Superior temporal gyrus (tissue), 1 donor: Measurements from ENCODE around the gene CTBP2.
"Not testable (repeated sequence)": the region's sequence is repeated elsewhere in the genome, so short reads cannot be mapped to it uniquely, and the experiment has no call there.

Source experiments
- DNase-seq: peaks from one replicate; pipeline ENCODE4 v3.0.0-alpha.2; 2016; ENCODE audit errors: extremely low spot score

CTBP2 gene

GRCh38 chr10:125186431-125187170 is 26.2 kb upstream of the CTBP2 start:
- no peak for DNase-seq

- DNase-seq = not testable (repeated sequence)
Measured at GRCh38 chr10:125179107-125179506, 18.7 kb upstream of the CTBP2 start.

- DNase-seq = no peak
Measured at GRCh38 chr10:125177641-125178640, 17.6 kb upstream of the CTBP2 start.

GRCh38 chr10:125175807-125176206 is 15.4 kb upstream of the CTBP2 start:
- DNase-seq = no peak

DNA sequence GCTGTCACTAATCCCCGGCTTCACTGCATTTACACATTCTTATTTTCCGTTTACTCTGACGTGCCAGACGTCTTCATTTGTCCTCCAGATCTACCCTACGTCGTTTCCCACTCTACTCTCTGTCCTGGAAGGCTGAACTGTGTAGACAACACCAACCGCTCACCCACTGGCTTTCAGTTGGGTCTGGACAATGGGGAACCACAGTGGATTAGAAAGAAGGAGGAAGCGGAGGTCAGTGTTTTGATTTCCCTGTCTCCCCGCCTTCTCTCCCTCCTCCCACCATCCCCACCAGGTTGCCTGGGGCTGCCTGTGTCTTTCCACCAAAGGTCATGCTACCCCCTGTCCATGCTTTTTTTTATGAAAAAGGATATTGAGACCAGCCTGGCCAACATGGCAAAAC is 14.0 kb upstream of the CTBP2 start:
- DNase-seq = no peak

- DNase-seq = no peak
Measured at GRCh38 chr10:125172694-125173093, 12.3 kb upstream of the CTBP2 start.

DNA sequence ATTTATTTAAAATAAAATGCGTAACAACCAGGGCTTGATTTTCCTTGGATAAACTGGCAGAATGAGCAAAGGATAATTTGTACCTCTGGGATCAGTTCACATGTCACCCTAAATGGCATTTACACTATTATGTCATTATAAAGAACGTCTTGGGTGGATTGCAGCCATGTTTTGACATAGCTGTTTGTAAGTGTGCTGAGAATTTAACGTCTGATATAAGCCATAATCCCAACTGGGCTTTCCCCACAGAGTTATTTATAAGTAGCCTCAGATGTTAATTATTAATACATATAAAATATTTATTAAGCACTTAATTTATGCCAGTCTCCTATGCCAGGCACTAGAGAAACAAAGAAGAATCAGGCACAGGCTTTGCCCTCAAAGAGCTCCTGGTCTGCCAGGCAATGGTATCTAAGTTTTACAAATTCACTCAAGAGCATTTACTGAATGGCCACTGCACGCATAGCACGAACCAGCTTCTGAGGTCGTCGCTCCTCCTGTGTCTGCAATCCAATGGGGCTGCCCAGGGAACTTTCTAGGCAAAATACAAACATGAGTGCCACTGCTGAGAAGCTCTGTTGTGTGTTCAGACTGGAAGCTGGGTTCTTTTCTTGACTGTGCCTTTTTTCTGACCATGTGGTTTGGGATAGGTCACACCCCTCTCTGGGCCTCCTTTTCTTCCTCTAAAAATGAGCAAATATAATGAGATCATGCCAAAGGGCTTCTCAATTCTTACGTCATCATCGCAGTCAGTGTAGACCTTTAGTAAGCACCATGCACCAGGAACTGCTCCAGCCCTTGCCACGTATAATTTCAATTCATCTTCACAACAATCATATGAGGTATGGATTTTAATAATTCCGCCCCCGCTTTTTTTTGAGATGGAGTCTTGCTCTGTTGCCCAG is 11.3 kb upstream of the CTBP2 start:
- DNase-seq = no peak

DNA sequence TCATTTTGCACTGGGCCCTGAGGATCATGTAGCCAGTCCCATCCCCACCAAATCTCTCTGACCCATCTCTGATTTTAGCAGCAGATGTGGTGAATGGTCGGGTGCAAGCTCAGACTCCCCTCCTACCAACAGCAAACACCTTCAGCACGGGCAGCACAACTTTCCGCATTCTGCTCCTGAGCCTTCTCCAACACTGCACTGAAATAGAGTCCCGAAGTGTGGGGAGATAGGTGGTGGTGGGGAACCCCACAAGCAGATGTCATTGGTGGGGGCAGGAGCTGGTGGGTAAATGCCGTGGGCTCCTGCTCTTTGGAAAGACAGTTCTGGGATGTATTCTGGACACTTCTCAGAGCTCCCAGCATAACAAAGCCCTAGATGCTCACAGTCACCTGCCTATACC is 9.6 kb upstream of the CTBP2 start:
- no peak for DNase-seq

- DNase-seq = no peak
Measured at GRCh38 chr10:125169279-125169678, 8.9 kb upstream of the CTBP2 start.

DNA sequence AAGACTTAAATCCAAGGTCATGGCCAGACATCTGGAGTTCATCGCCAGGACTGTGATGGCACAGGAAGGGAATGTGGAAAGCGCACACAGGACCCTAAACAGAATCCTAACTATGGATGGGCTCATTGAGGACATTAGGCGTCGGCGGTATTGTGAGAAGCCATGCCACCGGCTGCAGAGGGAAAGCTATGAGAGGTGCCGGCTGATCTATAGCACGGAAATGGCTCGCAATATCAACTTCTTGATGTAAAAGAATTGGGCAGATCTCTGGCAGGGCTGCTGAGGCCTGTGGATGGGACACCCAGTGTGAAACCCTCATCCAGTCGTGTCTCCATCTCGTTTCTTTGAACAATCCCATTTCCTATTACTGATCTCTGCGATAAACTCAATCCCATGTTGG is 6.3 kb upstream of the CTBP2 start:
- no peak for DNase-seq

GRCh38 chr10:125165584-125166573 is 5.5 kb upstream of the CTBP2 start:
- no peak for DNase-seq

- no peak for DNase-seq
Measured at GRCh38 chr10:125164421-125164820, 4.1 kb upstream of the CTBP2 start.

DNA sequence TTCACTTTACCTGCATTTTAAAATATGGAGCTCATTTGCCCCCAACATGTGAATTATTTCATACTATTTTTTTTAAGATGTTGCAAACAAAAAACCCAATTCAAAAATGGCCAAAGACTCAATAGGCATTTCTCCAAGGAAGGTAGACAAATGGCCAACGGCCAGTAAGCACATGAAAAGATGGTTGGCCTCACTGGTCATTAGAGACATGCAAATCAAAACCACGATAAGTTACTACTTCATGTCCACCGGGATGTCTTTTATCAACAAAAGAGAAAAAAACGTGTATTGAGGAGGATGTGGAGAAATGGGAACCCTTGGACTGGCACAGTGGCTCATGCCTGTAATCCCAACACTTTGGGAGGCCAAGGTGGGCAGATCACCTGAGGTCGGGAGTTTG is 3.4 kb upstream of the CTBP2 start:
- DNase-seq = no peak

GRCh38 chr10:125163312-125163711 is 2.9 kb upstream of the CTBP2 start:
- not testable (repeated sequence) for DNase-seq

DNA sequence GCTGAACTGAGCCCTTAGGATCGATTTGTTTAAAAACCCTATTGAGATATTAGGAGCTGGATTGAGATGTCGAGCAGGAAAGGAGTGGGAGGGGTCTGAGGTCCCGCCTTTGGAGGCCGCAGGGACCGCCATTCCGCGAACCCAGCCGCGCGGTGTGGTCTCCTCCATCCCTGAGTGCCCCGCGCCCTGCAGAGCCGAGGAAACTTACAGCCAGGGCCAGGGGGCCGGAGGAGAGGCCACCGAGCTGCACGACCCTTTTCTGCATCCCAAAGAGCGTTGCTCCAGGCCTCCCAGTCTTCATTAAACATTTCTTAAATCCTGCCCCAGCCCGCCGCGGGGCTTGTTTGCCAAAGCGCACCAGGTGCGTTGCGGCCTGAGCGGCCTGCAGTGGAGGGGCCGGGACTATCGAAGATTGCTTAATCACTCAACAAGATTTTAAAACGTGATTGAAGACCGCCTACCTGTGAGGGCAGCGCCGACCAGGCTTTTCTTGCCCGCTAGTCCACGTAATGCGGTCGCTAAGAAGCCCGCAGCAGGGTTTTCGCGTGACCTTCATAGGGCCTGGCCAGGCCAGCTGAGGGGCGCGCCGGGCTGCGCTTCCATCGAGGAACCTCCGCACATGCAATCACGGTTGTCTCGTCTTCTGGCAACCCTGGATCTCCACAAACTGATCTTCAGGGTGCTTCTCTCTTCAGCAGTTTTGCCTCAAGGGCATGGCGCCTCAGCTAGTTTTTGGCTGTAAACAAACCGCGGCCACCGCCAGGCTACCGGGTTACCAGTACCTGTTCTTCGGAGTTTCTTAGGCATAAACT is 2.0 kb upstream of the CTBP2 start:
- DNase-seq = no peak

GRCh38 chr10:125161707-125162119 is 1.4 kb upstream of the CTBP2 start:
- DNase-seq = no peak

GRCh38 chr10:125160856-125161706 is 718 bp upstream of the CTBP2 start:
- no peak for DNase-seq

GRCh38 chr10:125159486-125159931 is 854 bp downstream of the CTBP2 start:
- DNase-seq = no peak
